Peyer's patch (tissue), 4 donors: ENCODE data around the gene KRT26. TPM values are rescaled to one million over a fixed set of nuclear protein-coding genes. Genes with fewer than 3 reads are reported as not detected.

Experiments
- DNase-seq, 3 donors: peaks; one replicate each; pipeline ENCODE4 v3.0.0-alpha.2; 2017 to 2019
- H3K27ac ChIP-seq, 4 donors: fragments of 200-600 bp; sonication (generic); one replicate each; pipeline ENCODE4 v1.5.1; 2016 to 2019
- H3K27me3 ChIP-seq, 2 donors: fragments of 200-600 bp; sonication (generic); one replicate each; pipeline ENCODE4 v1.5.1; 2019
- H3K36me3 ChIP-seq, 3 donors: fragments of 200-600 bp; sonication (generic); one replicate each; pipeline ENCODE4 v1.5.1; 2016 to 2019
- H3K4me1 ChIP-seq, 4 donors: fragments of 200-600 bp; sonication (generic); one replicate each; pipeline ENCODE4 v1.5.1; 2016 to 2019
- H3K4me3 ChIP-seq, 4 donors: fragments of 200-600 bp; sonication (generic); 1 replicate in 3 of 4; 2 replicates in 1 of 4; pipeline ENCODE4 v1.5.1; 2016 to 2019; ENCODE audit warnings: mild to moderate bottlenecking in 1 of 4
- H3K9me3 ChIP-seq, 4 donors: fragments of 200-600 bp; sonication (generic); one replicate each; pipeline ENCODE4 v1.5.1; 2016 to 2019; ENCODE audit warnings: mild to moderate bottlenecking in 1 of 4
- POLR2A ChIP-seq, 2 donors: fragments of 450-650 bp; IDR thresholded peaks; one replicate each; pipeline ENCODE4 v1.5.1; 2017; ENCODE audit warnings: antibody characterized with exemption in 2 of 2, mild to moderate bottlenecking in 2 of 2, moderate library complexity in 2 of 2
- total RNA-seq, 4 donors: library from RNA; depleted of rRNA; stranded (reverse); fragments of >200 nt; gene quantifications; one replicate each; pipeline ENCODE4 v1.1.0, GENCODE V29; 2016
- TF ChIP-seq, protein P1 (sequence below), 6 experiments: fragments of 450-650 bp in 4 of 6; fragments of 200-600 bp in 2 of 6; sonication (generic) in 1 of 6; IDR thresholded peaks; one replicate each; pipeline ENCODE4 v1.5.1; 2017 to 2019; ENCODE audit warnings: antibody characterized with exemption in 6 of 6, mild to moderate bottlenecking in 3 of 6, moderate library complexity in 1 of 6

The KRT26 gene
- total RNA-seq, 4 donors from 2014 or later = not detected

GRCh38 chr17:40730970-40731369 lies 41.0 kb downstream of the KRT26 start:
- H3K9me3 ChIP-seq = no peaks in the 10 kb centered on the region
- H3K4me1 ChIP-seq = no peaks in the 10 kb centered on the region
- TF ChIP-seq, protein P1, sequence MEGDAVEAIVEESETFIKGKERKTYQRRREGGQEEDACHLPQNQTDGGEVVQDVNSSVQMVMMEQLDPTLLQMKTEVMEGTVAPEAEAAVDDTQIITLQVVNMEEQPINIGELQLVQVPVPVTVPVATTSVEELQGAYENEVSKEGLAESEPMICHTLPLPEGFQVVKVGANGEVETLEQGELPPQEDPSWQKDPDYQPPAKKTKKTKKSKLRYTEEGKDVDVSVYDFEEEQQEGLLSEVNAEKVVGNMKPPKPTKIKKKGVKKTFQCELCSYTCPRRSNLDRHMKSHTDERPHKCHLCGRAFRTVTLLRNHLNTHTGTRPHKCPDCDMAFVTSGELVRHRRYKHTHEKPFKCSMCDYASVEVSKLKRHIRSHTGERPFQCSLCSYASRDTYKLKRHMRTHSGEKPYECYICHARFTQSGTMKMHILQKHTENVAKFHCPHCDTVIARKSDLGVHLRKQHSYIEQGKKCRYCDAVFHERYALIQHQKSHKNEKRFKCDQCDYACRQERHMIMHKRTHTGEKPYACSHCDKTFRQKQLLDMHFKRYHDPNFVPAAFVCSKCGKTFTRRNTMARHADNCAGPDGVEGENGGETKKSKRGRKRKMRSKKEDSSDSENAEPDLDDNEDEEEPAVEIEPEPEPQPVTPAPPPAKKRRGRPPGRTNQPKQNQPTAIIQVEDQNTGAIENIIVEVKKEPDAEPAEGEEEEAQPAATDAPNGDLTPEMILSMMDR (IDR thresholded peaks at IDR 0.05) = no peak
- no peak for TF ChIP-seq POLR2A (IDR thresholded peaks at IDR 0.05)
- no peak overlapping the region for H3K27ac ChIP-seq
- no peak for DNase-seq
- no peaks in the 10 kb centered on the region for H3K36me3 ChIP-seq
- H3K27me3 ChIP-seq = no peaks in the 10 kb centered on the region
- H3K4me3 ChIP-seq = no peak overlapping the region

- peak overlapping the region in 1 of 4 donors; percentile 20 for H3K27ac ChIP-seq
- no peaks in the 10 kb centered on the region for H3K36me3 ChIP-seq
- no peaks in the 10 kb centered on the region for H3K9me3 ChIP-seq
- DNase-seq = peak in 1 of 3 donors; percentile 27
- no peaks in the 10 kb centered on the region for H3K4me1 ChIP-seq
- H3K4me3 ChIP-seq = no peak overlapping the region
- H3K27me3 ChIP-seq = no peaks in the 10 kb centered on the region
- TF ChIP-seq POLR2A (IDR thresholded peaks at IDR 0.05) = no peak
- TF ChIP-seq, protein P1 (IDR thresholded peaks at IDR 0.05) = no peak
These were observed 44.4 kb downstream of the KRT26 start for GRCh38 chr17:40727447-40728231.

GRCh38 chr17:40726919-40727318 lies 45.1 kb downstream of the KRT26 start:
- H3K27ac ChIP-seq = no peak overlapping the region
- no peak for TF ChIP-seq POLR2A (IDR thresholded peaks at IDR 0.05)
- TF ChIP-seq, protein P1 (IDR thresholded peaks at IDR 0.05) = peak in 4 of 6 experiments; percentile 19 to 66 (median 59)
- H3K4me1 ChIP-seq = no peaks in the 10 kb centered on the region
- no peak for DNase-seq
- no peaks in the 10 kb centered on the region for H3K36me3 ChIP-seq
- no peaks in the 10 kb centered on the region for H3K27me3 ChIP-seq
- H3K9me3 ChIP-seq = no peaks in the 10 kb centered on the region
- no peak overlapping the region for H3K4me3 ChIP-seq

- Histone ChIP-seq H3K4me3 (no peak overlapping the region), H3K27ac (no peak overlapping the region), H3K4me1 (no peaks in the 10 kb centered on the region), H3K36me3 (no peaks in the 10 kb centered on the region), H3K27me3 (no peaks in the 10 kb centered on the region), H3K9me3 (no peaks in the 10 kb centered on the region)
- no peak for DNase-seq
- TF ChIP-seq POLR2A (IDR thresholded peaks at IDR 0.05) = no peak
- TF ChIP-seq, protein P1 (IDR thresholded peaks at IDR 0.05) = no peak
These were observed 47.3 kb downstream of the KRT26 start for GRCh38 chr17:40724656-40725055.

DNA sequence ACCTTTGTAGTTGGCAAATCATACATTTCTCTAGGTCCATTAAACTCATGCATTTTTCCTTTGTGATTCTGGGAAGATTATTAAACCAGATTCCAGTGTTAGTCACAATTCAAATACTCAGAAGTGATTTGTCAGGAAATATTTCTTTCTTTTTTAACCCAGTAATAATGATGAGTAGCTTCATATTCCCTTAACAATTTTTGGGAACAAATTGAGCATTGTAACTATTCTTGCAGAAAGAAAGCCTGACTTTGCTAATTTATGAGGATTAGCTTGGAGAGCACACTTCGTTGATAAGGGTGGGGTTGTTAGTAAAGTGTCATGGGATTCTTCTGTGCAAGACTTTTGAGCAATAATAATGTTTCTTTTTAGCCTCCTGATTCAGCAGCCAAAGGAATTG lies 49.8 kb downstream of the KRT26 start:
- TF ChIP-seq, protein P1 (IDR thresholded peaks at IDR 0.05) = no peak
- TF ChIP-seq POLR2A (IDR thresholded peaks at IDR 0.05) = no peak

More for the DNA sequence above, 49.8 kb downstream of the KRT26 start:
- no peaks in the 10 kb centered on the region for H3K4me1 ChIP-seq
- no peaks in the 10 kb centered on the region for H3K27me3 ChIP-seq
- H3K4me3 ChIP-seq = no peak overlapping the region
- H3K27ac ChIP-seq = no peak overlapping the region
- H3K36me3 ChIP-seq = no peaks in the 10 kb centered on the region
- H3K9me3 ChIP-seq = no peaks in the 10 kb centered on the region
- no peak for DNase-seq
